ENCODE measurements around the gene REPIN1.

Gene REPIN1

GRCh38 chr7:150361807-150362621 lies 6.6 kb upstream of the REPIN1 start:
- no peak overlapping the region for H3K27ac ChIP-seq (ENCODE audit: low read length)
- H3K9me3 ChIP-seq (ENCODE audit: control insufficient read depth in 1 of 2, low read length in 2 of 2): no peaks in the 10 kb centered on the region
- H3K4me1 ChIP-seq (ENCODE audit: control insufficient read depth in 1 of 2, insufficient read depth in 2 of 2, low read length in 2 of 2): peaks cover 0 to 6% of the 10 kb centered on the region in 2 donors
- no peaks in the 10 kb centered on the region for H3K27me3 ChIP-seq (ENCODE audit: low read depth, low read length)
- H3K36me3 ChIP-seq (ENCODE audit: control insufficient read depth in 1 of 2, insufficient read depth in 2 of 2, low read length in 2 of 2): no peaks in the 10 kb centered on the region
- no peak overlapping the region for H3K4me3 ChIP-seq (ENCODE audit: low read depth in 1 of 2, low read length in 2 of 2)

- Histone ChIP-seq H3K36me3 (ENCODE audit: control insufficient read depth in 1 of 2, insufficient read depth in 2 of 2, low read length in 2 of 2) (no peaks in the 10 kb centered on the region), H3K4me3 (ENCODE audit: low read depth in 1 of 2, low read length in 2 of 2) (no peak overlapping the region), H3K4me1 (ENCODE audit: control insufficient read depth in 1 of 2, insufficient read depth in 2 of 2, low read length in 2 of 2) (peaks cover 0 to 12% of the 10 kb centered on the region in 2 donors), H3K9me3 (ENCODE audit: control insufficient read depth in 1 of 2, low read length in 2 of 2) (no peaks in the 10 kb centered on the region), H3K27me3 (ENCODE audit: low read depth, low read length) (no peaks in the 10 kb centered on the region), H3K27ac (ENCODE audit: low read length) (no peak overlapping the region)
These were observed 5.3 kb upstream of the REPIN1 start for GRCh38 chr7:150363370-150363769.

- no peak overlapping the region for H3K27ac ChIP-seq (ENCODE audit: low read length)
- H3K4me1 ChIP-seq (ENCODE audit: control insufficient read depth in 1 of 2, insufficient read depth in 2 of 2, low read length in 2 of 2): peaks cover 0 to 12% of the 10 kb centered on the region in 2 donors
- H3K36me3 ChIP-seq (ENCODE audit: control insufficient read depth in 1 of 2, insufficient read depth in 2 of 2, low read length in 2 of 2): no peaks in the 10 kb centered on the region
- no peaks in the 10 kb centered on the region for H3K9me3 ChIP-seq (ENCODE audit: control insufficient read depth in 1 of 2, low read length in 2 of 2)
- H3K27me3 ChIP-seq (ENCODE audit: low read depth, low read length): no peaks in the 10 kb centered on the region
- H3K4me3 ChIP-seq (ENCODE audit: low read depth in 1 of 2, low read length in 2 of 2): no peak overlapping the region
These were observed 4.8 kb upstream of the REPIN1 start for GRCh38 chr7:150363872-150364271.

GRCh38 chr7:150365194-150365593 lies 3.4 kb upstream of the REPIN1 start:
- H3K27me3 ChIP-seq (ENCODE audit: low read depth, low read length): no peaks in the 10 kb centered on the region
- no peak overlapping the region for H3K27ac ChIP-seq (ENCODE audit: low read length)
- H3K36me3 ChIP-seq (ENCODE audit: control insufficient read depth in 1 of 2, insufficient read depth in 2 of 2, low read length in 2 of 2): no peaks in the 10 kb centered on the region
- H3K9me3 ChIP-seq (ENCODE audit: control insufficient read depth in 1 of 2, low read length in 2 of 2): no peaks in the 10 kb centered on the region
- H3K4me3 ChIP-seq (ENCODE audit: low read depth in 1 of 2, low read length in 2 of 2): no peak overlapping the region
- H3K4me1 ChIP-seq (ENCODE audit: control insufficient read depth in 1 of 2, insufficient read depth in 2 of 2, low read length in 2 of 2): peaks cover 6 to 22% of the 10 kb centered on the region in 2 donors

- no peaks in the 10 kb centered on the region for H3K9me3 ChIP-seq (ENCODE audit: control insufficient read depth in 1 of 2, low read length in 2 of 2)
- H3K4me3 ChIP-seq (ENCODE audit: low read depth in 1 of 2, low read length in 2 of 2): no peak overlapping the region
- H3K4me1 ChIP-seq (ENCODE audit: control insufficient read depth in 1 of 2, insufficient read depth in 2 of 2, low read length in 2 of 2): peaks cover 12 to 27% of the 10 kb centered on the region in 2 donors
- H3K27me3 ChIP-seq (ENCODE audit: low read depth, low read length): no peaks in the 10 kb centered on the region
- H3K27ac ChIP-seq (ENCODE audit: low read length): no peak overlapping the region
- H3K36me3 ChIP-seq (ENCODE audit: control insufficient read depth in 1 of 2, insufficient read depth in 2 of 2, low read length in 2 of 2): peaks cover 3 to 5% of the 10 kb centered on the region in 2 donors
These were observed 2.8 kb upstream of the REPIN1 start for GRCh38 chr7:150365673-150366398.

GRCh38 chr7:150367677-150368095 lies 936 bp upstream of the REPIN1 start:
- H3K9me3 ChIP-seq (ENCODE audit: control insufficient read depth in 1 of 2, low read length in 2 of 2): no peaks in the 10 kb centered on the region
- no peaks in the 10 kb centered on the region for H3K27me3 ChIP-seq (ENCODE audit: low read depth, low read length)
- peak overlapping the region; percentile 94 for H3K27ac ChIP-seq (ENCODE audit: low read length)
- peaks cover 11 to 21% of the 10 kb centered on the region in 2 donors for H3K36me3 ChIP-seq (ENCODE audit: control insufficient read depth in 1 of 2, insufficient read depth in 2 of 2, low read length in 2 of 2)
- H3K4me3 ChIP-seq (ENCODE audit: low read depth in 1 of 2, low read length in 2 of 2): peak overlapping the region; percentile 88 to 94
- H3K4me1 ChIP-seq (ENCODE audit: control insufficient read depth in 1 of 2, insufficient read depth in 2 of 2, low read length in 2 of 2): peaks cover 12 to 34% of the 10 kb centered on the region in 2 donors

- Histone ChIP-seq H3K9me3 (ENCODE audit: control insufficient read depth in 1 of 2, low read length in 2 of 2) (no peaks in the 10 kb centered on the region), H3K27ac (ENCODE audit: low read length) (peak overlapping the region; percentile 94), H3K4me3 (ENCODE audit: low read depth in 1 of 2, low read length in 2 of 2) (peak overlapping the region; percentile 88 to 94), H3K4me1 (ENCODE audit: control insufficient read depth in 1 of 2, insufficient read depth in 2 of 2, low read length in 2 of 2) (peaks cover 12 to 45% of the 10 kb centered on the region in 2 donors), H3K27me3 (ENCODE audit: low read depth, low read length) (no peaks in the 10 kb centered on the region), H3K36me3 (ENCODE audit: control insufficient read depth in 1 of 2, insufficient read depth in 2 of 2, low read length in 2 of 2) (peaks cover 19 to 32% of the 10 kb centered on the region in 2 donors)
These were observed 494 bp downstream of the REPIN1 start for GRCh38 chr7:150368884-150369747.

GRCh38 chr7:150369748-150370501 lies 1.3 kb downstream of the REPIN1 start:
- Histone ChIP-seq H3K9me3 (ENCODE audit: control insufficient read depth in 1 of 2, low read length in 2 of 2) (no peaks in the 10 kb centered on the region), H3K27me3 (ENCODE audit: low read depth, low read length) (no peaks in the 10 kb centered on the region), H3K4me3 (ENCODE audit: low read depth in 1 of 2, low read length in 2 of 2) (peak overlapping the region; percentile 88 to 94), H3K4me1 (ENCODE audit: control insufficient read depth in 1 of 2, insufficient read depth in 2 of 2, low read length in 2 of 2) (peaks cover 12 to 45% of the 10 kb centered on the region in 2 donors), H3K36me3 (ENCODE audit: control insufficient read depth in 1 of 2, insufficient read depth in 2 of 2, low read length in 2 of 2) (peaks cover 23 to 37% of the 10 kb centered on the region in 2 donors), H3K27ac (ENCODE audit: low read length) (peak overlapping the region; percentile 94)

GRCh38 chr7:150370612-150371071 lies 2.0 kb downstream of the REPIN1 start:
- Histone ChIP-seq H3K36me3 (ENCODE audit: control insufficient read depth in 1 of 2, insufficient read depth in 2 of 2, low read length in 2 of 2) (peaks cover 23 to 37% of the 10 kb centered on the region in 2 donors), H3K9me3 (ENCODE audit: control insufficient read depth in 1 of 2, low read length in 2 of 2) (no peaks in the 10 kb centered on the region), H3K27me3 (ENCODE audit: low read depth, low read length) (no peaks in the 10 kb centered on the region), H3K27ac (ENCODE audit: low read length) (peak overlapping the region; percentile 19), H3K4me3 (ENCODE audit: low read depth in 1 of 2, low read length in 2 of 2) (peak overlapping the region in 1 of 2 donors; percentile 94), H3K4me1 (ENCODE audit: control insufficient read depth in 1 of 2, insufficient read depth in 2 of 2, low read length in 2 of 2) (peaks cover 12 to 45% of the 10 kb centered on the region in 2 donors)
